OCI-LY1 (cell line): ENCODE results near the gene CERS6.

Experiments used
- CTCF ChIP-seq: fragments of 200-600 bp; sonication (generic), shearing (Covaris generic); IDR thresholded peaks from 2 replicates; pipeline ENCODE4 v1.5.1; 2017; ENCODE audit warnings: mild to moderate bottlenecking, antibody characterized with exemption, low read length, moderate library complexity, mixed read lengths
- EZH2 ChIP-seq: fragments of 200-600 bp; sonication (generic), shearing (Covaris generic); IDR thresholded peaks from 2 replicates; pipeline ENCODE4 v1.8.0; 2017; ENCODE audit warnings: borderline replicate concordance, mixed run types, mild to moderate bottlenecking, antibody characterized with exemption, low read length, moderate library complexity, mixed read lengths

DNA sequence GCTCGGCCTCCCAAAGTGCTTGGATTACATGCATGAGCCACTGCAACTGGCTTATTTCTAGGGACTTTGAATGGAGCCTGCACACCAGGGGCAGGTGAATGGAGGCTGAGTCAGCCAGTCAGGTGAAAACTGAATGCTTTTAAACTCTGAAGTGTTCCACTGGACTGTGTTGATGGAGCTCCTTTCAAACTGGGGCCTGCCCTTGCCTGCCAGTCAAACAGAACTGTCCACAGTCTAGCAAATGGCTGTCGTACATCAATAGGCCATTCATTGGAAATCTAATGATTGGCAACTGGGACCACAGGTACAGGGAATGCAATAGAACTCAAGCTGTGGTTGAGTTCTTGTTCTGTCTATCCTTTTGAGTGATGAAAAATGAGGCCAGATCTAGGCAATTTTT, 345.4 kb downstream of the CERS6 start:
- no peak for TF ChIP-seq CTCF
- TF ChIP-seq EZH2, result no peak
